GM18870 (cell line): Measurements from ENCODE around the gene SPARC.
"Not testable (repeated sequence)": the region's sequence is repeated elsewhere in the genome, so short reads cannot be mapped to it uniquely, and the experiment has no call there.

ENCODE experiments used
- ATAC-seq: cut with Tn5 transposase; IDR thresholded peaks from one replicate; pipeline ENCODE4 v1.9.1; 2021; ENCODE audit warnings: moderate library complexity; ENCODE audit not compliant: unreplicated experiment

SPARC gene, protein sequence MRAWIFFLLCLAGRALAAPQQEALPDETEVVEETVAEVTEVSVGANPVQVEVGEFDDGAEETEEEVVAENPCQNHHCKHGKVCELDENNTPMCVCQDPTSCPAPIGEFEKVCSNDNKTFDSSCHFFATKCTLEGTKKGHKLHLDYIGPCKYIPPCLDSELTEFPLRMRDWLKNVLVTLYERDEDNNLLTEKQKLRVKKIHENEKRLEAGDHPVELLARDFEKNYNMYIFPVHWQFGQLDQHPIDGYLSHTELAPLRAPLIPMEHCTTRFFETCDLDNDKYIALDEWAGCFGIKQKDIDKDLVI

DNA sequence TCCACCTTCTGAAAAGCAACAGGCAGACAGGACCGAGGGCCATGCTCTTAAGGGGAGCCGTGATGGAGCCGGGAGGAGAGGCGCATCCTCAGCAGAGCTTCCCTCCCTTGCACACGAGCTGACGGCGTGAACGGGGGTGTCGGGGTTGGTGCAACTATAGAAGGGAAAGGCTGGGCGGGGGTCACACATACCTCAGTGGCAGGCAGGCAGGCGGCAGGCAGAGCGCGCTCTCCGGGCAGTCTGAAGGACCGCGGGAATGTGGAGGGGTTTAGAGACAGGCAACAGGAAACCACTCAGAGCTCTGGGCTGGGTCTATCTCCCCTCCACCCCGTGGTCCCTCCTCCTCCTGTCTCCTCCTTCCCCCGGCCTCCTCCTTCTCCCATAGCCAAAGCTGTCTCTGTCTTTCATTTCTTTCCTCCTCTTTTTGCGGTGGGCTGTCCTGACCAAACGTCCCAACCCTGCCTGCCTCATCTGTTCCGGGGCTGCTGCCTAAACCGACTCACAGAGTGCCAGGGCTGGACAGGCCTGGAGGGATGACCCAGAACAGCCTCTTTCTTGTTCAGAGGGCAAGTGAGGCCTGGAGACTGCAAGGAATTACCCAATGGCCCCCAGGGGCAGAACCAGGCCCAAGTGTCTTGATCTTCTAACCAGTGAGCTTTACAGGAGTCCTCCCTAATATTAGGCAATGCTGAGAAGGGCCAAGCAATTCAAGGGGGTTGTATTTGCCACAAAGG is at the start of gene SPARC:
SPARC (minus strand) TSS at position 242 of the 734 bp plus-strand sequence. CDS start 10,727 bp downstream, outside the sequence.
- peak; percentile 59 for ATAC-seq

DNA sequence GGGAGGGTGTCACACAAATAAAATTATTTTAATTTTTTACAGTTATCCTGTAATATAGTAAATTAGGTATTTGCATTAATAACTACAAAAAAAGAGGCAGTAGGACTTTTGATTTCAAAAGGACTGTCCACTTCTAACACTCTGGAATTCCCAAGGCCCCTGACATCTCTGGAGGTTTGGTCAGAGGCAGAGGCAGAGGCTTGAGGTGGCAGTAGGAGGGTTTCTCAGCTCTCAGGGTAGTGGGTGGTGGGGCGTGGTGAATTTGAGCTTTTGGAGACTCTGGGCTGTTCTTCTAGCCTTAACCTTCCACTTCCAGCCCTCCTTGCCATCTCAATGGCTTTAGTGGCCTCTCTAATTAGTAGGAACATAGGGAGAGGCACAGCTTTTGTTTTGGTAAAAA is 48.9 kb upstream of the SPARC start:
- ATAC-seq, result no peak

DNA sequence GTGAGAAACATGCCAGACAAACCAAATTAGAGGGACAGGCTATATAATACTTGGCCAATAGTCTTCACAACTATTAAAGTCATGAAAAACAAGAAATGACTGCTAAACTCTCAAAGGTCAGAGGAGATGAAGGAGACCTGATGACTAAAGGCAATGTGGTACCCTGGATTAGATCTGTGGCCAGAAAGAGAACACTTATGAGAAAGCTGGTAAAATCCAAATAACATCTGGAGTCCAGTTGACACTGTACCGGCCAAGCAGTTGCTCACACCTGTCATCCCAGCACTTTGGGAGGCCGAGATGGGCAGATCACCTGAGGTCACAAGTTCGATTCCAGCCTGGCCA is 47.3 kb upstream of the SPARC start:
- ATAC-seq, result no peak

DNA sequence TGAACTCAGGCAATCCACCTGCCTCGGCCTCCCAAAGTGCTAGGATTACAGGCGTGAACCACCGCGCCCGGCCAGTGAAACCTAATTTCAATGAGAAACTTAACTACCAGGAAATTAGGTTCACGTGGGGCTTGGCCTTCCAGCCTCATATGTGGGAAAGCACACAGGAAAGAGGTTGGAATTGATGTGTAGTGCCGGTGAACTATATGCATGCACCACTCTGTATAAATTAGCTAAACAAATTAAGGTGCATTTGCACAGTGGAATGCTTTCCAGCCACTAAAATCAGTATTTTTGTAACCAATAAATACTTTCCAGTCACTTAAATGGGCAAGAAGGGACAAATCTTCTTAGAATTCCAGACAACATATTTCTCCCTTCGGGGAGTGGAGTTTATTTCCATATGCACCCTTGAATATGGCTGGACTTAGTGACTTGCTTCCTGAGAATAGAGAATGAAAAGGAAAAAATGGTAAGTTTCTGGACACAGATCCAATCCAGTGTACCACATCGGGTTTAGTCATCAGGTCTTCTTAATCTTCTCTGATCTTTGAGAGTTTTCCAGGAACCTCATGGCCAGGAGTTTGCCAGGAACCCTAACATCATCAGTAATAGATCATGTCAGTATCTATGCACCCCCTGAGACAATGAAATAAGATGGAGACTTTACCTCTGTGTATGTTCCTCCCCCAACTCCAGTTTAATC is 46.8 kb upstream of the SPARC start:
- no peak for ATAC-seq

DNA sequence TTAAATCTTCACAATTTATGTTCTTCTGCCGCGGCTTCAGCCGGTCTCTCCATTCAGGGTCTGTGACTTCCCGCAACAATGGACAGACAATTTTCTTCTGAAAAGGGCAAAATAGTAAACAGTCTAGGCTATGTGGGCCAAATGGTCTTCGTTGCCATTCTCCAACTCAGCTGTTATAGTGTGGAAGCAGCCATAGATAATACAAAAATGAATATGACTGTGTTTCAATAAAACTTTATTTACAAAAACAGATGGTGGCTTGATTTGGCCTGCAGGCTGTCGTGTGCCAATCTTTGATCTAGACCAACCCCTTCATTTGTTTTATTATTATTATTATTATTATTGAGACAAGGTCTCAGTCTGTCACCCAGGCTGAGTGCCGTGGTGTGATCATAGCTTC is 43.7 kb upstream of the SPARC start:
- no peak for ATAC-seq

DNA sequence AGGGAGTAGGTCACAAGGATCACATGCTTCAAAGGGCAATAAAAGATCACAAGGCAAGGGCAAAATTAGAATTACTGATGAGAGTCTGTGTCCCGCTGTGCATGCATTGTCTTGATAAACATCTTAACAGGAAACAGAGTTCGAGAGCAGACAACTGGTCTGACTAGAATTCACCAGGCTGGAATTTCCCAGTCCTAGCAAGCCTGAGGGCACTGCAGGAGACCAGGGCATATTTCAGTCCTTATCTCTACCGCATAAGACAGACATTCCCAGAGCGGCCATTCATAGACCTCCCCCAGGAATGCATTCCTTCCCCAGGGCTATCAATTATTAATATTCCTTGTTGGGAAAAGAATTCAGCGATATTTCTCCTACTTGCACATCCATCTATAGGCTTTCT is 42.9 kb upstream of the SPARC start:
- ATAC-seq, result not testable (repeated sequence)

DNA sequence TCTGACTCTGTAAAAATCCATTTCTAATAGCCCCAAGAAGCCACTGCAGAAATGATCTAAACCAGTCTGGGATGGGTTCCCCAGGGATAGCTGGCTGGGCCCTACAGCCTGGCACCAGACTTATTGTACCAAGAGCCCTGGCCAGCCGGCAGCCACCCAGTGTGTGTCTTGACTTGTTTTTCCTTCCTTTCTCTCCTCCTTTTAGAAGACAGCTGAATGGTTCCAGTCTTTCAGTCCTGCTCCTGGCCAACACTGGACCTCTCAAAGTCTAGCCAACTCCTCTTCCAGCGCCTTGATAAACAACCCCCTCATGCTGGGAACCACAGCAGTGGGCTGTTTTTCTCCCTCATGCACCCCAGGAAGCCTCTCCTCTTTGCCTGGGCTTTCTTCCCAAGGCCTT is 37.6 kb upstream of the SPARC start:
- no peak for ATAC-seq

DNA sequence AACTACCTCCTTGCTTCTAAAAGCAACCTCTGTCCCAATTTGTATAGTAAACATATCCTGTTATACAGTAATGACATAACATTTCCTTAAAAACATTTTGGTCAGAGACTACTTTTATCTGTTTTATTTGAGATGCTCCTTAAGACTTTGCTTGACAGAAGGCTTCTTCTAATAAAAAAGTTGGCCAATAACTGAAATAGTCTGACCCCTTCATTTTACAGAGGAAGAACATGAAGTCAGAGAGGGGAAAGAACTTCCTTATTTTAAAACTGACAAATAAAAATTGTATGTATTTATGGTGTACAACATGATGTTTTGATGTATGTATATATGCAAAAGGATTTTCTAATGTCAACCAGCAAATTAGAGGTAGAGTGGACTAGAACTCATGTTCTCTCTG is 35.8 kb upstream of the SPARC start:
- no peak for ATAC-seq

DNA sequence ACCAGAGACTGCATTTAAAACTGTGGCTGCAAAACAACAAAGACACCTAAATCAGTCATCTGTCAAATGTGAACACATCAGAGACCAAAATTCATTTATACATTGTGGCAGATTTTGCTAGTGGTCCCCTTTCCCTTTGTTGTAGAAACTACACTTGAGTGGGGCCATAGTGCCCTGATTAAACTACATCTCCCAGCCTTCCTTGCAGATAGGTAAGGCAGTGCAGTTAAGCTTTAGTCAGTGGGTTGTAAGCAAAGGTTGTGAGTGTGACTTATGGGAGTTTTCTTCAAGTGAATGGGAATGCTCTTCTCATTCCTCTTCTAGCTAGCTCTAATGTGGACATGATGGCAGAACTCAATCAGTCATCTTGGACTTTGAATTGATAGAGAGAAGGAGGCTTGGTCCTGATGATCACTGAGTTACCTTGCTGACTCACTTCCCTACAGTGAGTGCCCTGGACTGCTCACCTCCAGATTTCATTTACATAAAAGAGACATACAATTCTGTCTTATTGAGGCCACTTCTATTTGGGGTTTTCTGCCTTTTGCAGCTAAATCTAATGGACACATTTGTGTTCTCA is 35.2 kb upstream of the SPARC start:
- ATAC-seq, result no peak

DNA sequence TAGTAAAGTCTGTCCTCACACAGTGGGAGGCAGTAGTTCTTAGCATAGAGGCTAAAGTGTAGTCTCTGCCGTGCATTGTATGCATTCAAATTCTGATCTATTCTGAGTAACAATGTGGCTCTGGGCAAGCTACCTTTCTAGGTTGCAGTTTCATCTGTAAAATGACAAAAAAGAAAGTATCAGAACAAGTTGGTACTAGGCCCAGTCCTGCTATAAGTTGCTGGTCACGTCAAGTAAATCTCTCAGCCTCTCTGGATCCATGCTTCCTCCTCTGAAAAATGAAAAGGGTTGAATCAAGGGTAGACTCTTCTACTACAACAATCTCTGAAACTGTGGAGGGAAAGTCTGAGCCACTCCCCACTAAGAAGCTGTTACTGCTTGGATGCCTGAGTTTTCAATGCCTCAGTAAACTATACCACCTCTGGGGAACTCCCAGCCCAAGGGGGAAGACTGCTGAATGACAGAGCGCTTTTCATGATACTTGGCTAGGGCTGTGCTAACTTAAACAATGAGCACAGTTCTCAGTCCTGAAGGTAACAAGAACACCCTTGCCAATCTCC is 34.5 kb upstream of the SPARC start:
- ATAC-seq, result peak; percentile 89

DNA sequence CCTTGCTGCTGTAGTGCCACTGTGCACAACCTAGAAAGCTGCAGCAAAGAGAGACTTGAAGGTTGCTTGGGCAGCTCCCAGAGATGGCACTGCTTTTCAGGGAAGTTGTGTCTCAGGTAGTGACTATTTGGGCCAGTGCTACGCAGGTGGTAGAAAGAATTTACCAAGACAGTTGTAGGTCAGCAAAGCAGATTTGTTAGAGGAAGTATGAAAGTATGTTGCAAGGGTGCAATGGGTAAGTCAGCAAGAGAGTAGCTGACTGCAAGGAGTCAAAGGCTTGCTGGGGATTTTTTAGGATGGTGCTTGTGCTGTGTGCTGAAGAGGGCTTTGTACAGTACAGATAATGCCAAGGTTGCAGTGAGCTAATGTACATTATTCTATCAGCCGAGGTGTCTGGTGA is 33.5 kb upstream of the SPARC start:
- ATAC-seq, result no peak

DNA sequence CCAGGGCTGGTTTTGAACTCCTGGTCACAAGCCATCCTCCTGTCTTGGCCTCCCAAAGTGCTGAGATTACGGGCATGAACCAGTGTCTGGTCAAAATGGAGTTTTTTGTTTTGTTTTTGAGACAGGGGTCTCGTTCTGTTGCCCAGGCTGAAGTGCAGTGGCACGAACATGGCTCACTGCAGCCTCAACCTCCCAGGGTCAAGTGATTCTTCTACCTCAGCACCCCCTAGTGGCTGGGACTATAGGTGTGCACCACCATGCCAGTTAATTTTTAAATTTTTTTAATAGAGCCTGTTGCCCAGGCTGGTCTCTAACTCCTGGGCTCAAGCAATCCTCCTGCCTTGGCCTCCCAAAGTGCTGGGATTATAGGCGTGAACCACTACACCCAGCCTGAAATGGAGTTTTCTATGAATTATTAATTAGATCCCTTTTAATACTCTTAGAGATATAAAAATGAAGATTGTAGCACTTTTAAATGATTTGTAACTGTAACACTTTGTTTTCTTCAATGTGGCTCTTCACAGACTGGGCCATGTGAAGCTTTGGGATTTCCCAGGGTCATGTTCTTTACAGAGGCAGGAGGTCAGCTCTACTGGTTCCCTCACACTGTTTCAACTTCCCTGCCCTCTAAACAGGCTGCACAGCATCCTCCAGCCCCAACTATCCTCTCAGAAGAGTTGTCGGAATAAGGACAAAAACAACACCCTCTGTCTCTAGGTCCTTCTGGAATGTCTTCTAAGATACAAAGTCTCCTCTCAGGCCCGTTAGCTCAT is 32.7 kb upstream of the SPARC start:
- no peak for ATAC-seq

DNA sequence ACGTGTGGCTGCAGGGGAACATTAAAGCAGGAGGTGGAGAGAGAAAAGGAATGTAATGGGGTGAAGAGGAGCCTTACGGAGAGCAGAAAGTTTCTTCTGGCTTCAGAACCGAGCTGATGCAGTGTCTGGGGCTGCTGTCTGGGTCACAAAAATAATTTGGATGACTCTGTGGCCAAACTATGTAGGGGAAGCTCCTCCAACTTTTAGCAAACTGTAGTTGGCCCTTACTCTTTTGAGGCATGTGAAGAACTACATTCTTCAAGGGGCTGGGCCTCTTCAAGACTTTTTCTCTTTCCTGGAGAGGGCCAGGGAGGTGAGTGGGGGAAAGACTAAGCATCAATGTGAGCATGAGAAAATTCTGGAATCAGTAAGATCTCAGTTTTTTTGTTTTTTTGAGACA is 31.9 kb upstream of the SPARC start:
- no peak for ATAC-seq

DNA sequence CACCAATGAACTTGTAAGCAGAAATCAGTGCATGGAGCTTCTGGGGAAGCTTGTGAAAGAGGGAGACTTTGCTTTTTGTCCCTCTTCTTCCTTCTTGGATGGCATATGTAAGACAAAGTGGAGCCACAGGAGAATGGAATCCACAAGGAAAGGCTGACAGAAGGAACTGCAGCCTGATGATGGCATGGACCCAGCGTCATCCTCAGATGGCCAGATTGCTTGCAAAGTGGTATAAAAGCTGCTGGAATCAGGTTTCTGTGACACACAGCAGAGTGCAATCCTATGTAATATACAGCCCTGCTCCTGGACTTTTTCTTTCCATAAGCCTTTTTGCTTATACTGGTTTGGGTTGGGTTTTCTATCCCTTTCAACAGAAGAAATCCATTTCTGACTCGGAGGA is 31.4 kb upstream of the SPARC start:
- no peak for ATAC-seq

DNA sequence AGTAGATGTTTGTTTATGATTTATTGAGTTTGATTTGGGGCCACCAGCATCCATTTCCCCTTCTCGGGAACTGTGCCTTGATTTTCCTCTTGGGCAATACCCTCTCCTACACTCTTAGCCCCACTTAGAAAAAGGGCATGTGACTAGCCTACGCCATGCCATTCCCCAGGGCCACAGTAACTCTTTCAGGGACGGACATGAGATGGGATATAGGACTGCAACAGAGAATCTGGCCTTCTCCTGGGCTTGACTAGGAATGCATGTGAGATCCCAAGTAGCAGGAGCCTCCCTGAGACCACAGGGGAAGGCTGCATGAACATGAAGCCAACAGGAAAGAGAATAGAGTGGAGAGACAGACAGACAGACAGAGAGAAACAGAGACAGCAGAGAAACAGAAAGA is 30.7 kb upstream of the SPARC start:
- ATAC-seq, result no peak

DNA sequence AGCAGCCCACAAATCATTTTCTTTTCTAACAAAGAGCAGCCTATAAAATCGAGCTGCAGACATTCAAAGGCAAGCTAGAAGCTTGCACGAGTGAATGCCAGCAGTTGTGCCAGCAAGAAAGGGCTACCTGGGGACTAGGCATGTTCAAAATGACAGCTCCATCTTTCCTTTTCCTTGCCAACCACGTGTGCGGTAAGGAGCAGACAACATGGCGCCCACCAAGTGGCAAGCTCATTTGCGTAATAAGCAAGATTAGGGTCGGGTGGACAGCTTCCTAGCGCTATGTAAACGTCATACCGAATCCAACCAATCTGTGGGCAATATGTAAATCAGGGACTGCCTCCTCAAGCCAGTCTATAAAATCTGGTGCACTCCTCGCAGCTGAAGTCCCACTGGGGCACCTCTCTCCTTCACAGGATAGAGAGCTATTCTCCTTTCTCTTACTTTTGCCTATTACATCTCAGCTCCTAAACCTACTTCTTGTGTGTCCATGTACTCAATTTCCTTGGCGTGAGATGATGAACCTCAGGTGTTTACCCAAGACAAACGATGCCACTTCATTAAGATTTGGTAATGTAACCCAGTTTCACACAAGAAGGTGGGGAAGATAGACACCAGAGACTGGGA is 22.5 kb upstream of the SPARC start:
- ATAC-seq, result no peak

DNA sequence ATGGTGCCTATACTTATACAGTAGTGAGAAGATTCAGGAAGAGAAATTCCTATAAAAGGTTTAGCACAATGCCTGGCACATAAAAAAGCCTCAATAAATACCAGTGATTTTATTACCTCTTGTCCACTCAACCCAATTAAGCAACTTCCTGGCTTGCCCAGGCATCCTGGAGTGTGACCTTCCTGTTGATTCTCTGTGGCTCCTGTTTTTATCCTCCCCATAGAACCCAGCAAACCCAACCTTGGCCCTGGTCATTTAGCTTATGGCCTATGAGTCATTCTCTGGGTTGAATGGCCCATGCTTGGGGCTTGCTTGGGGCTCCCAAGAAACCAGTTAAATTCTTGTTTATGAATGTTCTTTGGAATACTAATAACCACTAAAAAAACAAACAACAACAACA is 21.4 kb upstream of the SPARC start:
- no peak for ATAC-seq

DNA sequence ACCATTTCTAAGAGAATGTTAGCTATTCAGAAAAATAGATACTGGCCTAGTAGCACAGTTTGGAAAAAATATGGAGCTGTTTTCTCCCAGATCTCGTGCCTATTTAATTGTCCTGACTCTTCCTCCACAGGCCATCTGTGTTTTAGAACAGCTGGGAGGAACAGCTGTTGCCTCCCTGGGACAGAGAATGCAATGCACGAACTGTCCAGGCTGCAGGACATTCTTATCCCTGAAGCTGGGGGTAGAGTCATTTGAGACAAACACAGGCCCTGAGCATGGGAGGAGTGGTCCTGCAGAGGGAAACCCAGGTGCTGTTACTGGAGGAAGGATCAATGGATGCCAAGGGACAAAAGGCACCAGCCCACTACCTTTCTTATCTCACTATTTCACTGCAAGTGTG is 20.9 kb upstream of the SPARC start:
- no peak for ATAC-seq

DNA sequence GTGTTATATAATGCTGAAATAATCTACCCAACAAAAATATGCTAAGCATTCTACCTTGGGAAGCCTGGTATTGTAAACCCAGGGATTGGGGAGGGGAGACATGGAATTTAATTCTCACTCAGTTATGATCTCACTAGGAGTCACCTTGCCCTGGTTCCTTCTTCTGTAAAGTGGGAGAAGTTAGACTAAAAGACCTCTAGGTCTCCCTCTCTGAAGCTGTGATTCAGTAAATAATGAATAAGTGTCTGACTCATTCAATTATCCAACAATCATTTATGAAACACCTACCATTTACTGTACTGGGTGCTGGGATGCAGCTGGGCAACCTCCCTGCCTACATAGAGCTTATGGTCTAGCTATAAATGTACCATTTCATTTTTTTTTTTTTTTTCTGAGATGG is 20.2 kb upstream of the SPARC start:
- no peak for ATAC-seq

DNA sequence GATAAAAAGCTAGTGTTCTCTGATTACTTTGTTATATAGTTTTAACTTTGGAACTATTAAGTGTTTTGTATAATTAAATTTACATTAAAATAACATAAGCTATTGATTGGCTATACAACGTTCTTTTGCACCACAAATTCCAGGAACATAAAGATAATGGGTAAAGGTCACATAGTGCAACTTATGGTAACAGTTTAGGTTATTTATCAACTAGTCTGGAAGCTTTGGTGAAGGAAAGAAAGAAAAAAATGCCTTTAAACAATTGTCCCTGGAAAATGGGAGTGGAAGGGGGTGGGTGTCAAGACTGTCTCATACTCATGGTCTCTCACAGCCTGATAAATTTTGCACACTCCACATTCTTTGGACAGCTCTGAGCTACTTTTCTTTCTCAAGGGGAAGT is 17.1 kb upstream of the SPARC start:
- no peak for ATAC-seq
